ENCODE results near the gene GAS2L1.

GRCh38 chr22:29272624-29273023 lies 33.8 kb upstream of the GAS2L1 start:
- no peak for TF ChIP-seq TAF1 (IDR thresholded peaks at IDR 0.05; ENCODE audit: borderline replicate concordance, low read depth, low read length)
- TF ChIP-seq POLR2A (IDR thresholded peaks at IDR 0.05; ENCODE audit: low read depth, low read length) = no peak
- TF ChIP-seq POLR2AphosphoS5 (IDR thresholded peaks at IDR 0.05; ENCODE audit: low read depth, low read length) = no peak

Measured in GM12892 (cell line).